ENCODE measurements around the gene SP2.
"Not testable (repeated sequence)": the region's sequence is repeated elsewhere in the genome, so short reads cannot be mapped to it uniquely, and the experiment has no call there.

The SP2 gene

DNA sequence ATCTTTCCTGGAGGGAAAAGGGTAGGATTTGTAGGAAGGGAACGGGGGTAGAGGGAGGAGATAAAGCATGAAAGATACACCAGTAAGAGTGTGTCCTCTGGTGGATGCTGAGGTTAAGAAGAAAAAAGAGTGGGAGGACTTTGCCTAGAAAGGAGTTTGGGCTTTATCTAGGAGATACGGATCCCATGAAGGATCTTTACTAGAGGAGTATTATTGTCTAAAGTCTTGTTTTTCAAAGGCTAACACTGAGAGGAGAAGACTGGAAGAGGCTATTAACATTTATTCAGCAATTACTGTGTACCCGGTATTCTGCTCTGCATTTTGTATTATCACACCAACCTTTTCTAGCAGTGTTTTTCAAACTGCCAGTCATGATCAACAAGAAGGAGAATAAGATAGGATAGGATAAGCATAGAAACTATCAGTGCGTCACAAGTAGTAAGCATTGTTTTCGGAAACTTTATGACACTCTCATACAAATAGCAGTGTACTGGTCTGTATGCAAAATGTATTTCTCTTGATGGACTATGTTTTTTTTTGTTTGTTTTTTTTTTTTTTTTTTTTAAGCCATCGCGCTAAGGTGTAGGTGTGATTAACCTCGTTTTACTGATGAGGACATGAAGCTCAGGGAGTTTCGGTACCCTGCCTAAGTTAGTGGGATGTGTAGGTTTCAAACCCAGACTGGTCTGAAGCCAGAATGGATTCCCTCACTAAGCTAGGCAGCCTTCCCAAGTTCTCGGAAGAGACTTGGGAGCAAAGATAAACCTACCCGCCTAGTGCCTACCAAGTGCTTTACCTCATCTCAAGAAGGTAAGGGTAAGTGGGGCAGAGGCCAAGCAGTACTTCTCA is 1.3 kb upstream of the SP2 start:
- DNase-seq = no peak

DNA sequence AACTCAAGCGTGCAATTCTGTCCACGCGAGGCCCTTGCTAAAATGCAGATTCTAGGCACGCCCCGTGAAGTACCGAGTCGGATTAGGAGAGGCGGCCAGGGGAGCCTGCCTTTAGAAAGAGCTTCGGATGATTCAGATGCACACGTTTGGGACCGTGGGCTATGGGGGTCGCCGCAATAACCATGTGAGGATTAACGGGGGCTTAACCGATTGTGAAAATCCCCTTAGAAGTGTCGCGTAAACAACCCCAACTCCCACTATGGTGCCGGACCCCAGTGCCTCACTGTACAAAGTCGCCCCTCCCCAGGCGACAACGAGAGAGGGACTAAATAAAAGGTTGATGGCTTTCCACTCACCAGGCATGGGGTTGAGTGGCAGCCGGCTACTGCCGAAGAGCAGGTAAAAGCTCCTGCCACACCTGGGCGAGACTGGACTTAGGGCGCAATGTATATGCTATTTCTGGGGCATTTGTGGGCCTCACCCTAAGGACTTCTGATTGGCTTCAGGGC is 635 bp upstream of the SP2 start:
- DNase-seq = no peak

DNA sequence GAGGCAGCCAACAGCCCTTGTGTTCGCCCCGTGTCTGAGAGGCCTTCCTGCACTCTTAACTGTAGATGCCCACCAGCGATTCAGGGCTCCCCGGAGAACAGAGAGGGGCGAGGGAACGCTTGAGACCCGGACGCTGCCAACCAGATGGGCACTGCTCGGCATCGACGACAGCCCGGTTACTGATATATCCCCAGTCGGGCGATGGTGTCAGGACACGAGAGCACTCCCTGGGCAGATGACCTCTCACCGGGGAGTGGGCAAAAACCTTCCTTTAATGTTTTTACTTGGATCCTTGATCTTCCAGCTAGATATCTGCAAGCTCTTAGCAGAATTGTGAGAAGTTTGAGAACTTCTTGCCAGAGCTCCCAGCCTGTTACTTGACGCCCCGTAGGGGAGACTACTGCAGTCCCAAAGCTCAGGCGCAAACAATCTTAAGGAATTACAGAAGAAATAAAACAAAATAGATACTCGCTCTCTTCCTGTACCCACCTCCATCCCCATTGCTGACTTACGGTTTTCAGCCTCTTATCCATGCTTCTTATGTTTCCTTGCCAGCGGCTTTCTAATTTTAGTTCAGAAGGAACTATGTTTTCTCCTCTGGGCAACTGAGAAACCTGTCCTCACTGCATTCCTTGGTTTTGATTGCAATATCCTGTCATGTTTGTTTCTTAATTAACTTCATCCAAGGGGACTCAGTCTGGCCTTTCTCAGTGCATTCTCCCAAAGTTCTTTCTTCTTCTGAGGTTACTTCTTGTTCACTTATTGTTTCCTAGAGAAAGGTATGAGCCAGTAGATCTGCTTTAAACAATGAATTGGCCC is 845 bp downstream of the SP2 start:
- DNase-seq = no peak

DNA sequence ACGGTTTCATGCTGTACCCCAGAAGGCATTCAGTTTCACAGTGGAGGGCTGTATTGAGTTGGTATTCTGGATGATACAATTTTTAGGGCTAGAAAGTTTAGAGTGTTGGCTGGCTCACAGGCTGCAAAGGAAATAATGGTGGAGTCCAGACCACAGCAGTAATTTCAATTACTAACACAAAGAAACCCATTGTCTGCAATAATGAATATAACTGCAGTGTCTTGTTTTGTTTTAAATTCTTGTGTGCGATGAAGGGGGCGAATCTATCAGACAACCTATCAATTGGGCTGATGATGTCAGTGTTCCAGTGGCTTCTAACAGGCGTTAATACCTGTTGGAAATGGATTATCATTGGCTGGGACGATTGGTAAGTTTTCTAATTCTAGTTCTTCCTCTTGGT is 1.5 kb downstream of the SP2 start:
- no peak for DNase-seq

DNA sequence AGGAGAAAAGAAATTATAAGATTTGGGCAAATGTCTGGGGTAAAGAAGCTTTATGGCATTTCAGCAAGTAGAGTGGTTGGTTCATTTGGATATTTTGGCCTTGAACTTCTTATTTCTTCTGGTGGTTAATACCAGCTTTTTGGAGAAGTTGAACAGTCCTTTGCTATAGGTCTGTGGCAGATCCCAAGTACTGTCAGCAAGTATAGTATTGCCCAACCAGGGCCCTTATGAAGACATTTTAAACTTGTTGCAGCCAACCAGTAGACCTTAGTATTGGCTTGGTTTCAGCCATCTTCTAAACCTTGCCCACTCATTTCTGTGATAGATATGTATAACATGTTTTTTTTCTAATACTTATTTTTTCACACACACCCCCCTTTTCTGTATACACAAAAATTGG is 2.2 kb downstream of the SP2 start:
- no peak for DNase-seq

DNA sequence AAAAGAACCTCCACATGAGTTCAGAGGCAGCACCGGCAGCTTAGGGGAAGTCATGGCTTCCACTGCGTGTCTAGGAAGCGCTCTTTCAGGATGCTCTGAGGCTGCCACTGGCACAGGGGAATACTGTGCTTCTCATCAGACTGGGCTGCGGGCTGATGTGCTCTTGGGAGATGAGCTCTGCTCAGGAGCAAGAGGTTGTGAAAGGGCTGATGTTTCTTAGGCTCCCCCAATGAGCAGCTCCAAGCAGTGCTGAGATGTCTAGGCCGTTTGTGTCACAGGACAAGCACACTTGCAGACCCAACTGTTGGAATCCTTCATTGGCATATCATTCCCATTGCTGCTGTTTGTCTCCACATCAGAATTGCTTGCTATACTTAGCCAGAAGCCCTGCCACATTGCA is 3.6 kb downstream of the SP2 start:
- DNase-seq = no peak

DNA sequence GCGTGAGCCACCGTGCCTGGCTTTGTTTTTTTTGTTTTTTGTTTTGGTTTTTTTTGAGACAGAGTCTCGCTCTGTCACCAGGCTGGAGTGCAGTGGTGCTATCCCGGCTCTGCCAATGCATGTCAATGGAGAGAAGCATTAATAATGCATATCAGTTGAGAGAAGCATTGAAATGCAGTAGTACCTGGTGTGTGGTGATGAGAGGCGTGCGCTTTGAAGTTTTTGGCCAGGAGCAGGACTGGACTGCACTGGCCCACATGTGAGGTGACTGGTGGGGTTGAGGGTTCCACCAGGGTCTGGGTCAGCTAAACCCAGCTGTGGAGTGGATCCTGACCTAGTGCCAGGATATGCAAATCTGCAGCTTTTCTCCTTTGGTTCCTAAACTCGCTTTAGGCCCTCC is 5.4 kb downstream of the SP2 start:
- no peak for DNase-seq

DNA sequence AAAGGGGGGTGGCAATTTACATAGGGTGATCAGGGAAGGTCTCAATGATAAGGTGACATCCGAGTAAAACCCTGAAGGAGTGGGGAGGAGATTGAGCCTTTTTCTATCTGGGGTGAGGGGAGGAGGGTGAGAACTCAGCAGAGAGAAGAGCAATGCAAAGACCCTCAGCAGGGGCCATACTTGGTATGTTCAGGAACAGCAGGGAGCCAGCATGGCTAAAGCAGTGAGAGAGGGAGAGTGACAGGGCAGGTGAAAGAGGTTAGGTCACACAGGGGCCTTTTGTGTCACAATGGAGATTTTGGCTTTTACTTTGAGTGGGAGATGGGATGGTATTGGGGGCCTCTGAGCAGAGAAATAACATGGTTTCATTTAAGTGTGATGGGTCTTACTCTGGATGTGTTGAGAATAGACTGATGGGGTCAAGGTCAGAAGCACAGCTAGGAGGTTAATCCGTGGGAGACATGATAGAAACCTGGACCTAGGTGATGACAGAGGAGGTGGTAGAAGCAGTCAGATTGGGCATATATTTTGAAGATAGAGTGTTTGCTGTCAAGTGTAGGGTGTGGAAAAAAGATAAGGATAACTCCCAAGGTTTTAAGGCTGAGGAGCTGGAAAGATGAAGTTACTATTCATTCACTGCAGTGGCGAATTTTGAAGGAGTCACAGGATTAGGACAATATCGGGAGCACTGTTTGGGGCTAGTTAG is 6.2 kb downstream of the SP2 start:
- no peak for DNase-seq

DNA sequence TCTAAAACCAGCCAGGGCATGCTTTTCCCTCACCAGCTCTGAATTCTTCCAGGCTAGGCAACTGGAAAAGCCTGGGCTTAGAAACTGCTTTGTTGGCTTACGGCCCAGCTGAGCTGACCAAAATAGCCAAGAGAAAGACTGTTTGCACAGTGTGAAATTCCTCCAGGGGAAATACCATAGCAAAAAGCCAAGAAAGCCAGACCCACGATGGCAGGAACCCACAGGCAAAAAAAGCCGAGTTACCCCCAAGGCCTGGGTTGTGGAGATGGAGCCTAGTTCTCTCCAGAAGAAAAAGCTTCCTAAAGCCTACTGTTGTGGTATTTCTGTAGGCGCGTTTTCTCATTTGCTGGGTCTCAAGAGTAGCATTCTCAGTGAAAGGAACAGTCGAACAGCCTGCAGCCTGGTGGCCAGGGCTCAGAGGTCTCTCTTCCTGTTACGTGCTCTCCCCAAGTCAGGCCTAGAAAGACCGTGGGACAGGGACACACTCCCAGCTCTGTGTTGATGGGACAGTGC is 9.2 kb downstream of the SP2 start:
- no peak for DNase-seq

DNA sequence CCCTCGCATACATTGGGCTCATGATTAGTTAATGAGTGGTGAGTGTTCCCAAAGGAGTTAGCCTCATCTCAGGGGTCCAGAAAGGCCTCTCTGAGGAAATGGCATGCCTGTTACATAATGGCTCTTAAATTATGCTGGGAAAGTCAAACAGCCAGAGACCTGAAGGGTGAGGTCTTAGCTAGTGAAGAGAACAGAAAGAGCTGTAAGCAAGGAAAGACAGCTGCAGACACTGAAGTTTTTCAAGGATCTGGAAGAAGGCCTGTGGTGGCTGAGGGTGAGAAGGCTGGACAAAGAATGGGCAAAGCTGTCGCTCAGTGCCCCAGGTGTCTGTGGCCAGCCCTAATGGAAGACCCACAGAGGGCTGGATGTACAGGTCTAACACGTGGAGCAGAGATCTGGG is 10.4 kb downstream of the SP2 start:
- no peak for DNase-seq

DNA sequence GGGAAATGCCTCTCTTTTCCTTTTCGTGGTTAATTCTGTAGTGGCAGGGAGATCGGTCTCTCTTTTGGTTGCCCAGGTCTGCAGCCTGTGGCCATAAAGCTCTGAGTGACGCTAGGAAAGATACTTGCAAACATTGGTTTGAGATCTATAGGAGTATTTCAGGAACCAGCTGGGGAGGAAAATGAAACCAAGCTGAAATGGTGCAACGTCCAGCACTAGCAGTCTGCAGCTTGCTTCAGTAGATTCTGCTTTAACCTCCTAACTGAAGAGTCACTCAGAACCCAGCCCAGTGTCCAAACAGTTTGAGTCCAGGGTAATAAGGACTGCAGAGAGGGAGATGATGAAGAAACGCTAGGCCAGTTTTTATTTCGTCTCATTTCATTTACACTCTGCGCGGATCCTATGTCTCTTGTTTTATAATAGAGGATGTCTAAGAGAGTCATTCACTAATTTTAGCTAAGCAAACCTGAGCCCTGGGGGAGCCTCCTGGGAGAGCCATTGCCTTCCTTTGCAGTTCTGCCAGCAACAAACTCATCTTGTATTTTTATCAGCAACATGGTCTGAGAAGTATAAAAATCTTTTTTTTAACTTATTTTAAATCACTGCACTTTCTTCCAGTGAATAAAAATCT is 12.0 kb downstream of the SP2 start:
- DNase-seq = no peak

DNA sequence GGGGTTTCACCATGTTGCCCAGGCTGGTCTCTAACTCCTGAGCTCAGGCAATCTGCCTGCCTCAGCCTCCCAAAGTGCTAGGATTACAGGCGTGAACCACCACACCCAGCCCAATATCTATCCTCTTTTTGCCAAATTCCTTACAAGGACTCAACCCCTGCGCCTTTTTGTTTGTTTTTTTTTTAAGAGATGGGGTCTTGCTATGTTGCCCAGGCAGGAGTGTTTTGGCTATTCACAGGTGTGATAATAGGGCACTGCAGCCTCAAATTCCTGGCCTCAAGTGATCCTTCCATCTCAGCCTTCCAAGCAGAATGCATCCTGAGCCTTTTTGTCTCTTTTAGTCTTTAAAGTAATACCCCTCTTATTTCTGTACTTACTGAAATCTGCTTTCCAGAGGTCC is 17.0 kb downstream of the SP2 start:
- DNase-seq = no peak

DNA sequence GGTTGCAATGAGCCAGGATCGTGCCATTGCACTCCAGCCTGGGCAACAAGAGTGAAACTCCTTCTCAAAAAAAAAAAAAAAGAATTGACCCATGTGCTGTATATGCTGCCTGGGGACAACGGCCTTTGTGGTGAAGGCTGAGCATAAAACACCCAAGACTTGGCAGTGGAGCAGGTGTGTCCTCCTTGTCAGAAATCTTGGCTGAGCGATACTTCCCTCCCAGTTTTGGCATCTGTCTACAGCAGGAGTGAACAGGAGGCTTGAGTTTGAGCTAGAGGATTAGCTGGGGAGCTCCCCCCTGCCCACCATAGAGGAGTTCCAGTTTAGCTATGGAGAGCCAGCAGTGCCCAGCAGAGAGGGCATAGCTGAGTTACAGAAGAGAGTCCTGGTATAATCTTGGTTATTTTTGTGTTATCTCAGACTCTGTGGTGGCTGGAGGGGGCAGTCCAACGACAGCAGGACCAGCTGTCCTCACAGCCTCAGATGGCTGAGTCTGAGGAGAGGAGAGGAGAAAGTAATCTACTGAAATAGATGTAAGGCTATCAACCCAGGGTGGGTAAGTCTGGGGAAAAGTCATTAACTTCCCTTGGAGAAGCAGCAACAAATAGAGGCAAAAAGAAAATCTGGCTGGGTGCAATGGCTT is 18.4 kb downstream of the SP2 start:
- DNase-seq = no peak

DNA sequence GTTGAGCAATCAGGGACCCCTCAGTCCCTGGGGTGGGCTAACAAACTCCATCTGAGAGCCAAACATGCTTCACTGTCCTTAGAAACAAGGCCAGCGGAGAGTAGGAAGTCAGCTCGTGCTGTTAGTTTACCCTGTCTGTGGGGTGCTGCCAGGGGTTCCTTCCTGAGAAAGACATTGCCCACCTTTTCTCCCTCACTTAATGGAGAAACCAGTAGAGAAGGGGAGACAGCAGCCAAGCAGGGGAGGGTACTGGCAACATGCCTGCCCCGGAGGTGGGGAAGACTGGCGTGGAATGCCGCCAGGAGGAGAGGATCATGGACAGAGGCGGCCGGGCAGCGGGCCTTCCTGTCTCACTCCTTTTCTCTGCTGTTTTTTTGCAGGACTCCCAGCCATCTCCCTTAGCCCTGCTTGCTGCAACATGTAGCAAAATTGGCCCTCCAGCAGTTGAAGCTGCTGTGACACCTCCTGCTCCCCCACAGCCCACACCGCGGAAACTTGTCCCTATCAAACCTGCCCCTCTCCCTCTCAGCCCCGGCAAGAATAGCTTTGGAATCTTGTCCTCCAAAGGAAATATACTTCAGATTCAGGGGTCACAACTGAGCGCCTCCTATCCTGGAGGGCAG is 19.9 kb downstream of the SP2 start:
- DNase-seq = no peak

DNA sequence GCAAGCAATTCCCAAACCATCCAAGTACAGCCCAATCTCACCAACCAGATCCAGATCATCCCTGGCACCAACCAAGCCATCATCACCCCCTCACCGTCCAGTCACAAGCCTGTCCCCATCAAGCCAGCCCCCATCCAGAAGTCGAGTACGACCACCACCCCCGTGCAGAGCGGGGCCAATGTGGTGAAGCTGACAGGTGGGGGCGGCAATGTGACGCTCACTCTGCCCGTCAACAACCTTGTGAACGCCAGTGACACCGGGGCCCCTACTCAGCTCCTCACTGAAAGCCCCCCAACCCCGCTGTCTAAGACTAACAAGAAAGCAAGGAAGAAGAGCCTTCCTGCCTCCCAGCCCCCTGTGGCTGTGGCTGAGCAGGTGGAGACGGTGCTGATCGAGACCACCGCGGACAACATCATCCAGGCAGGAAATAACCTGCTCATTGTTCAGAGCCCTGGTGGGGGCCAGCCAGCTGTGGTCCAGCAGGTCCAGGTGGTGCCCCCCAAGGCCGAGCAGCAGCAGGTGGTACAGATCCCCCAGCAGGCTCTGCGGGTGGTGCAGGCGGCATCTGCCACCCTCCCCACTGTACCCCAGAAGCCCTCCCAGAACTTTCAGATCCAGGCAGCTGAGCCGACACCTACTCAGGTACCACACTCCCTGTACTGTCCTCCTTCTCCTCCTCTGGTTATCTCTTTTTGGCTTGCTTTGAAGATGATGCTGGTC is 20.6 kb downstream of the SP2 start:
- DNase-seq = no peak

DNA sequence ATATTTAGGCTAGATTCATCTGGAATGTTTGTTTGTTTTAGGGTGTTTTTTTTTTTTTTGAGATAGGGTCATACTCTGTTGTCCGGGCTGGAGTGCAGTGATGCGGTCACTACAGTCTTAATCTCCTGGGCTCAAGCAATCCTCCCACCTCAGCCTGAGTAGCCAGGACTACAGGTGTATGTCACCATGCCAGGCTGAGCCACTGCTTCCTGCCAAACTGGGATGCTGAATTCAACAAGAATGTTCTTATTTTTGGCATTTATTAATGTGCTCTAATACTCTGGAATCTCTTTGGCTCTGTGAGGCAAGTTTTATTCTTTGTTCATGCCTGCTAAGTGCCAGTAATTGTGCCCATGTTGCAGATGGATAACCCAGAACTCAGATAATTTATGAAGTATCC is 21.5 kb downstream of the SP2 start:
- no peak for DNase-seq

DNA sequence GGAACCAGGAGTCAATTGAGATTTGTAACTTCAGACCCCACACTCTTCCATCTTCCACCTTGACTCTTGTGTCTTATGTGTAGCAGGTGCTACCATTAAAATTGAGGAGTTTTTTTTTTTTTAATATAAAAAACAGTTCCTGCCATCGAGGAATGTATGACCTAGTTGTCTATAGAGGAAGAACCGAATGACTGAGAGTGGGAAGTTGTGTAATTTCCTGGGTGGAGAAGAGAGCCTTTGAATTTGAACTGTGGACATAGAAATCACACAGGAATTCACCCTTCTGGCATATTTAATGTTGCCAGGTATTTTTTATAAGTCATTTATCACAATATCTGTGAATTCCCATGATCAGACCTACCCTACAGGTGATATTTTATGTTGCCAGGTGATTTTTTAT is 22.0 kb downstream of the SP2 start:
- no peak for DNase-seq

DNA sequence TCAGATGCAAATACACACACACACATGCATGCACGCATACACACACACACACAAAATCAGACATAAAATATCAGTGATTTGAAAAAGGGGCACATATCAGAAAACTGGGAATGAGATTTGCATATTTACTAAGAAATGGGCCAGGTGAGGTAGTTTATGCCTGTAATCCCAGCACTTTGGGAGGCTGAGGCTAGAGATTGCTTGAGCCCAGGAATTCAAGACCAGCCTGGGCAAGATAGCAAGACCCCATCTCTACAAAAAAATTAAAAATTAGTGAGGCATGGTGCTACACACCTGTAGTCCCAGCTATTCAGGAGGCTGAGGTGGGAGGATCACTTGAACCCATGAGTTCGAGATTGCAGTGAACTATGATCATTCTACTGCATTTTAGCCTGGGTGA is 23.0 kb downstream of the SP2 start:
- no peak for DNase-seq

DNA sequence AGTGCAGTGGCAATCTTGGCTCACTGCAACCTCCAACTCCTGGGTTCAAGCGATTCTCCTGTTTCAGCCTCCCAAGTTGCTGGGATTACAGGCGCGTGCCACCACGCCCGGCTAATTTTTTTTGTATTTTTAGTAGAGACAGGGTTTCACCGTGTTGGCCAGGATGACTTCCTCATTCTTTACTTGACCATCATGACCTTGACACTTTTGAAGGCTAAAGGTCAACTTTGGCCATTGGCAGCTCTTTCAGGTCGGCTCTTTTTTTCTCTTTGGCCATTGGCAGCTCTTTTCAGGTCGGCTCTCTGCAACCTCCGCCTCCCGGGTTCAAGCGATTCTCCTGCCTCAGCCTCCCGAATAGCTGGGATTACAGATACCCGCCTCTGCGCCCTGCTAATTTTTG is 23.9 kb downstream of the SP2 start:
- DNase-seq = not testable (repeated sequence)

DNA sequence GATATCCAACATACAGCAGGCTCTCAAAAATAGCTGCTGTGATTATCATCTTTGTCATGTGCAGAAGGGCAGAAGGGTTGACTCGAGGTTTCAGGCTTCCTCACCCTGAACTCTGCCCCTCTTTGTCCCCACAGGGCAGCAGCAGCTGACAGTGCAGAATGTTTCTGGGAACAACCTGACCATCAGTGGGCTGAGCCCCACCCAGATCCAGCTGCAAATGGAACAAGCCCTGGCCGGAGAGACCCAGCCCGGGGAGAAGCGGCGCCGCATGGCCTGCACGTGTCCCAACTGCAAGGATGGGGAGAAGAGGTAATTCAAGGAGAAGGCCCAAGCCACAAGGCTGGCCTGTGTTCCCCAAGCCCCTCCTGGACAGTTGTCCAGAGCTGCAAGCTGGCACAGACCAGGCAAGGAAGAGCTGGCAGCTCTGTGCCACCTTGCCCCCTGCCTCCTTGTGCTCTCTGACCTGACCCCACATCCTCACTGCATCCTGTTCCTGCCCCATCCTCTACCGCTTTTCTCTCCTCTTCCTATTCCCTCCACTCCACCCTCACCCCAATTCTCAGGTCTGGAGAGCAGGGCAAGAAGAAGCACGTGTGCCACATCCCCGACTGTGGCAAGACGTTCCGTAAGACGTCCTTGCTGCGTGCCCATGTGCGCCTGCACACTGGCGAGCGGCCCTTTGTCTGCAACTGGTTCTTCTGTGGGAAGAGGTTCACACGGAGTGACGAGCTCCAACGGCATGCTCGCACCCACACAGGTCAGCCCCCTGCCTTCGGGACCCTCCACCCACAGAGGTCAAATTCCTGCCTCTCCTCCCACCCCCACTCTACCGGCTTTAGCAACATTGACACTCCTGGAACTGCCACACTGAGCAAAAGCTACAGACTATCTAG is 29.0 kb downstream of the SP2 start:
- no peak for DNase-seq
